Activated gamma-delta T cell (primary cell): ENCODE data around the gene TMEM252.

Experiments used
- DNase-seq: peaks from one replicate; lab custom pipeline; 2025; lab: John Stamatoyannopoulos, UW

Gene TMEM252

DNA sequence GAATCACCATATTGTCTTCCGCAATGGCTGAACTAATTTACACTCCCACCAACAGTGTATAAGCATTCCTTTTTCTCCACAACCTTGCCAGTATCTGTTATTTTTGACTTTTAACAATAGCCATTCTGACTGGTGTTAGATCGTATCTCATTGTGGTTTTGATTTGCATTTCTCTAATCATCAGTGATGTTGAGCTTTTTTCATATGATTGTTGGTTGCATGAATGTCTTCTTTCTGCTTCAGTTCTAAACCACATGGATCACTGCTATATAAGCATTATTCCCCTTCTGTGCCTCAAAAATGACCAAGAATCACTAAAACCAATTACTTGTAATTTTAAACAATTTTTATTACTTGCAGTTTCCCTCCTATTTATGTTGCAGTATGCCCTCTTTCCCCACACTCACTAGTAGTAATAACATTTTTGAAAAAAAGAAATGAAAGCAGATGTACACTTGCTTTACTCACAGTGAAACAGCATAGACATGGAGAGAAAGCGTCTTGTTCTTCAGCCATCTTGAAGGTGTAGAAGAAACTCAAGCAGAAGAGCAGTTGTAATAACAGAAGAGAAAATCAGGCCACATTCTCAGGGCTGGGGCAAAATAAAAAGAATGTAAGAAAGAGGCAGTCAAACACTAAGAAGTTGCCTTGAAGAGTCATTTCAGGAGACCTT, 4.5 kb upstream of the TMEM252 start:
- no peak for DNase-seq

DNA sequence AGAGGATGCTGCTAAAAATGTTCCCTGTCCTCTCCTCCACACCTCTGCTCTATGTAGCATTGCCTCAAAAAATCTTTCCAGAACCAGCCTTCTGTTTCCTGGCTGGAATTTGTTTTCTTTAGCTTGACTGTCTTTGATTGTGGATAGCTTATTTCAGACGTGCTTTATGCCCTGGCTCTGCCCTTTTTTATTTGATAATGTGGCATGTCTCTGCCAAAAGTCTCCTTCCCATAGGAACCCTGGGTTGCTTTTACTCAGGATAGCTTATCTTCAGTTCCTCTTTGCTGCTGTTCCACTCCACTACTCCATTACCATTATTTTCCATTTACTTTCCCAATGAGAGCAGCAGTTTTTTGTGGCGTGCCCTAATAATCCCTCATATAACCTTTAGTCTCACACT, 885 bp upstream of the TMEM252 start:
- DNase-seq: no peak

DNA sequence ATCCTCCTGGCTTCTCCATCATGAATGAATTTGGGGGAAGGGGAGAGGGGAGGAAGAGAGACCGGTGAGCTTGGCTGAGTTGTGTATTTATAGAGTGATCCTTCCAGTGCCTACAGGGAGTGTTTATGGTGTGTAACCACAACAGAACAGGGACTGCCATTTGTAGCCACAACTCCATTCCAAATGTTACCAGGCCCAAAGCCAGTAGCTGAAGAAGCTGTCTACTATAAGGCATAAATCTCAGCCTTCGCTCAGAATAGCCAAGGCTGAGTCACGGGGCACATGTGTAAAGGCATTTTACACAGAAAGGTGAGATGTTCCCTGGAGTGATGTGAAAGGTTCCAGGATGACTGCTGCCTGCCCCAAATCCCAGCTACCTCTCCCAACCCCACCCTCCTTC, 2.5 kb downstream of the TMEM252 start:
- no peak for DNase-seq

DNA sequence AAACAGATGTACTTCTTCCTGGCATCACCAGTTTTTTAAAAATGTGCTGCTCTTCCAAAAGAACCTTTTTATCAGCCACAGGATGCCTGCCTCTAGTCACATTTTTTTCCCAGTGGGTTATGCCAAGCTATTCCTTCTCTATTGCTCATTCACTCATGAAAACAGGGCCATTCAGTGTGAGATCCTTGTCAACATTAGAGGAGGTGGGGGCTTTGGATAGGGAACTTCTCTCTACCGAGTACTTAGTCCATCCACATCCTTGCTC, 3.1 kb downstream of the TMEM252 start:
- DNase-seq: no peak

DNA sequence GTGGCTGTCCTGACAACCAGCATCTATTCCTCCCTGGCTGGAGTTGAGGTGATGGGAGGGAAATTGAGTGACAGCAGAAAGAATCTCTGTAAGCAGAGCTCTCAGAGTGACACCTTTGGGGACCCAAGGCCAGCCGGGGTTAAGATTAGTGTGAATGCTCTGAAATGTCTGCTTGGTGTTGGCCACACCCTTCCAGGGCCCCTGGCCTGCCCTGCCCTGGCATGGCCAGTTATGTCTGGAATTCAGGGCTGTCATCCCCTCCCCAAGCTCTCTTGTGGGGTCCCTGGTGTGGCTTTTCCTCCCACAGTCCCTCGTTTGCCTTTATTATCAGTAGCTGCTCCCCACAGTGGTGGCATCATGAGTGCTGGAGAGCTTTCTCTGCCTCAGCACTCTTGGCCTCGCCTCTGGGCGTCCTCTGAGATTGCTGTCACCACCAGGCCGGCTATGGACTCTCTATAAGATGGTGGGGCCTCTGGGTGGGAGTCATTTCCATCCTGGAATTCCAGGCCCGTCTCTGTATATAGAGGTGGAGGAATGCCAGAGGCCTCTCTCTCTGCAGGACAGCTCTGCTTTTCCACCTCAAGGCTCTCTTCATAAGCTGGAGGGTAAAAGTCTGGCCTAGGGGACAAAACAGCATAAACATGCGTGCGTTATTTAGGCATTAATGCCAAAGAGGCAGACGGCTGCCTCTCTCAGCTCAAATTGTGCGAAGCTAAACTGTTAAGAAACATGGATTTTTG, 3.6 kb downstream of the TMEM252 start:
- no peak for DNase-seq

DNA sequence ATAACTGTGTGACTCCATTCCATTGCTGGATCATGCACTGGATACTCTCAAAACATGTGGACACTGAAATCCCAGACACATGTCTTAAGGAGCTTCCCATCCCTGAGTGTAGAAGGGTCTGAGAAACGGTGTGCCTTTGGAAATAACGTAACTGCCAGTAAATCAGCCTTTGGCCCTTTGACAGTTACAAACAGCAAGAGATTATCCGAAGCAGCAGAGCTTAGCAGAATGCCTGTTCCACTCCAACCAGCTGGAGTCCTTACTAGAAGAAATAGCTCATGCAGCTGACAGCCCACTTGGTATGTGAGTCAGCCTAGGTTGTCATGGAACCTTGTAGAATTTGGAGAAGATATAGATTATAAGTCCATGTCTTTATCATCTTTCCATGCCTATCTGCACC, 7.0 kb downstream of the TMEM252 start:
- no peak for DNase-seq

DNA sequence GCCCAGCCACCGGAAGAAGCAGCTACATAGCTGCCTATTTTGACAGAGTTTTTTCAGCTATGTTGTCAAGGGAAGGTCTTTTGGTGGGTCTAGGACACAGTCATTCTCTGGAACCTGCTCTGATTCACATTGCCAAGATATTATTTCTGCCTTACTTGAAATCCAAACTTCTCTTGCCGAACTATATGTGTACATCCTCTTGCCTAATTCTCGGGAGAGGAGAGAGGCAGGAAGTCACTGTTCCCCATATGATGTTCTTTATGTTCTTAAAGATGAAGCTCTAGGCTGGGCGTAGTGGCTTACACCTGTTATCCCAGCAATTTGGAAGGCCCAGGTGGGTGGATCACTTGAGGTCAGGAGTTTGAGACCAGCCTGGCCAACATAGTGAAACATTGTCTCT, 8.6 kb downstream of the TMEM252 start:
- DNase-seq: no peak

DNA sequence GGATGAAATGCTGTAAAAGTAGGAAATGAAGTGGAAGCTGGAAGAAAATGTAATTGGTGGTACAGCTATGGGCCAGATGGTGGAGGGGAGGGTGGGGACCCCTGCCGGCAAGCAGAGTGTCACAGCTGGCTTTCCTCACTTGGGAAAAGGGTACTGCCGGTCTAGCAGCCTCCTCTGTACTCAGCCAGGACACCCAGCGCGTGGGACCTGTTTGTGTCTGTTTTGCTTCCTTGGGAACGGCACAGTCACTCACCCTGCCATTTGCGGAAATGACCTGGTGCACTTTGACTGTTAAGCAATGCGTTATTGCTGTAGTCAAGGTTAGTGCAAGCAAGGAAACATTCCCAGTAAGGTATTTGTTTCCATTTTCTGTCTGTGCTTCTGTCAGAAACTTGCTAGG, 10.1 kb downstream of the TMEM252 start:
- no peak for DNase-seq

DNA sequence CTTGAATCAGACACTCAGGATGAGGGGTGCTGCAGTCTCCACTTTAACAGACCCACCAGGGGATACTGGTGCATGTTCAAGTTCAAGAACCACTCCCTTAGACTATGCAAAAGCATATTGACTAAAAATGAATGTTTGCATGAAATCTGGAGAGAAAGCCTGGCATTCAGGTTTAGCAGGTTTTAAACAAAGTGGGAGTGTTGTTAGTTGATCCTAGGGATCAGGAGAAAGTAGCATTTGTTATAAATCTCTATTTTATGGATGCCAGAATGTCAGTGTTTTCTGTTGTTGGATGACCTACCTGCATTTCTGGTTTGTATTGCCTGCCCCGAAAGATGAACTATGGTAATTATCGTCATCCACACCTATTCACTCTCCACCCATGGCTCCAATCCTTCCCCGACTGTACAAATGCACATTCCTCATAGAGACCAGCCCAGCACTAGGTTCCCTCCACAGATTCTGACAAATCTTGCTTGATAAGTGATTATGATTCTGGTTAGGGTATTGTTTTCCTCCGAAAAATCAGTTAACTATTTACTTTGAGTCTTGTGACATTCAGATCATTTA, 17.2 kb downstream of the TMEM252 start:
- DNase-seq: no peak

DNA sequence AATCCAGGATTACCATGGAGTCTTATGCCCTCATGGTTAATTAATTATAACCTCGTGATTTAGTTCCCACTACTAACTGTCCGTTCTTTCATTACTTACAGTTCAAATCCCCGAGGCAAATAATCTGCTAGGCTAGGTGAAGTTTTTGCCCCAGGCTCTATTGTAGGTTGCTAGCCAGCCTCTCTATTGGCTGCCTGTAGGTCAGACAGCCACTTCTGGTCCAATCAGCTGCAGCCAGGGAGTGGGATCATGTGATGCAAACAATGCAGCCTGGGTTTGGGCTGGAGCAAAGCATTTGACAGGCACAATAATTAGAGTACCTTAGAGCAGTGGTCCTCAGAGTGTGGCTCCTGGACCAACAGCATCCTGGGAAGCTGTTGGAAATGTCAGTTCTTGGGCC, 17.7 kb downstream of the TMEM252 start:
- DNase-seq: no peak

DNA sequence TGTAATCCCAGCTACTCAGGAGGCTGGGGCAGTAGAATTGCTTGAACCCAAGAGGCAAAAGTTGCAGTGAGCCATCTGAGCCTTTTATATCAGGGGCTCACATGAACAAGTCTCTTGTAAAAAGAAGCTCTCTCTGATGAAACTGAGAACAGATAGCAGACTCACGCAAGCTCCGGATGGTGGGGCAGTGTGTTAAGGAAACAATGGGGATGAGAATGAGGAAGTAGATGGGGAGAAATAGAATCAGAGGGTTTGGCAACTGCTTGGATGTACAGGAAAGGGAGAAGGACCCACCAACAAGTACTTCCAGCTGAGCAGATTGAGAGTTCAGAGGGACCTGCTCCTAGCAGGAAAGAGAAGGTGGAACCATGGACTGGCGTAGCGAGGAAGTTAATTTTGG, 18.6 kb downstream of the TMEM252 start:
- no peak for DNase-seq

DNA sequence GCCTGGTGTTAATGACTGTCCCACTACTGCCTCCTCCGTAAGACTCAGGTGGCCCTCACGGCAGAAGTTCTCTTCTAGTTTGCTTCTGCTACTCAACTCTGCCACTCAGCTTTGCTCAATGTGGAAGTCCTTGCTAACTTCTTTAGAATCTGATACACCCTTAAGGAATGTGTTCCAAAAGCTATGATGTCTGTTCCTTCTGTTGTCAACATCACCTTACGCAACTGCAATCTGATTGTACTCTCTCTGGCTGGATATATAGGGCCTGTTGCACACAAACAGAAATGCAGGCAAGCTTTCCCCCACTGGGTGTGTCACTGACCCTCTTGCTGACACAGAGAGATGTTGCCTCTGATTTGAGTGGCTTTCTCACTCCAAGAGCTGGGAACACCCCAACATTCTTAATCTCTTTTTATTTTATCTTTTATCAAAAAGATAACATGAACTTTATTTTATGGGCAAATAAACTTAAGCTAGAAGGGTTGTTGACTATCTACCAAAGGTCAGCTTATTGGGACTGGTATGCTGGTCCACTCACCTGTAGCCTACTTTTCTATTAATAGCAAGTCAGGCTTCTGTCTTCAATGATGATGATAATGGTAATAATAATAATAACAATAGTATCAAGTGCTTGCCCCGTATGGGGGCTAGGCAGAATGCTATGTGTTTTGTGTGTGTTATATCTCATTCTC, 25.2 kb downstream of the TMEM252 start:
- no peak for DNase-seq

DNA sequence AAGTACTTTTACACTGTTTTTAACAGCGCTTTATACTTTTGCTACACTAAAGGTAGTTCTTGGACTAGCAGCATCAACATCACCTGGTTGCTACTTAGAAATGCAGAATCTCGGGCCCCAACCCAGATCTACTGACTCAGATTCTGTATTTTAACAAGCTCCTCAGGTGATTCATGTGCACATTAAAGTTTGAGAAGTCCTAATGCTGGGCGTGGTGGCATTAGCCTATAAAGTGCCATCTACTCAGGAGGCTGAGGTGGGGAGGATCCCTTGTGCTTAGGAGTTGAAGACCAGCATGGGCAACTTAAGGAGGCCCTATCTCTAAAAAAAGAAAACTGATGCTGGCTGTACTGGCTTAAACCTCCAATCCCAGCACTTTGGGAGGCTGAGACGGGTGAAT, 26.7 kb downstream of the TMEM252 start:
- no peak for DNase-seq

DNA sequence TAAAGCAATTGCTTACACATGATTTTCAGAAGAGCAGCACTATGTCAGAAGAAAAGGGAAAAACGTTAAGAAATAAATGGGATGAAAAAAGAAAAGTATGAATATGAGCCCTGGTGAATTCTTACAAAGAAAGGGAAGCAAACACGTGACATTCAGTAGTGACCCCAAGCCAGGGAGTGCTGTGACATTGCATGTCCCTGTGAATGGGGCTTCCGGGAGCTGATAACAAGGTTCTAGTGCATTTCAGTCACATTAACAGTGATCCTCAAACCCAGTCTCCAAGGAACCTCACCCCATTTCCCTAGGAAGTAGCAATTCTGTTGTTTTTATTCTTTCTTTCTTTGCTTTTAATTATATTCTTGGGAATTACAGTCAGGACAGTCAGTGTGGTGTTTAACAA, 27.3 kb downstream of the TMEM252 start:
- no peak for DNase-seq

DNA sequence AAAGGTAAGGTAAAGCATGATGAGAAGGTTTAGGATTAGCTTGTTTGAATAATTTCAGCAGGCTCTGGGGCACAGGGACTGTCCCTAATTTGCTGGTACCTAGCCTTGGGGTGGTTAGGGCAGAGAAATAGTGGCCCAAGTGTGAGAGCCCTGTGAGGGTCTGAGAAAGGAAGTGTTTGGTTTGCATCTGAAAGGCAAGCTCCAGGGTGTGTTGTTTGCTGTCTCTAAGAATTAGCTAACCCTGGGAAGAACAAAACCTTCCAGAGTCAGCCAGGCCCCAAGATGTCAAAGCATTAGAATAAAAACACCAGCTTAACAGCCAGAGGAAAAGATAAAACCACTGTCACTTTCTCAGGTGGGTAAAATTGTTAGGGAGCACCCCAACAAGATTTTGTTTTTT, 31.0 kb downstream of the TMEM252 start:
- no peak for DNase-seq

DNA sequence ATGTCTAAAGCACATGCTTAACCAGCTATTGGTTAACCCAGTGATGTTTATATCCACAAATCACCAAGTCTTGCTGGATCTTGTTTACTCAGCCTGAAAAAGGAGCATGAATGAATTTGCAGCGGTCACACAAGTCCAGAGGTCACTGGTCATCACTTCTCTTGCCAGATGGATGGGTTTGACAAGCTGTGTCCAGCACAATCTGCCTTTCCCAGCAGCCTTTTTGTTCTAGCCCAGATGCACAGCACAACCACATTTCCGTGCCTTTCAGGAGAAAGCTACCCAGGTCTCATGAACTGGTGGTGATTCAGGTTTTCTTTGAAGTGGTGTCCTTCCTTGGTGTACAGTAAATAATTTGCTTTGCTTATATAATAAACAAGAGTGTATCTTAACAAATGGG, 32.1 kb downstream of the TMEM252 start:
- DNase-seq: no peak

DNA sequence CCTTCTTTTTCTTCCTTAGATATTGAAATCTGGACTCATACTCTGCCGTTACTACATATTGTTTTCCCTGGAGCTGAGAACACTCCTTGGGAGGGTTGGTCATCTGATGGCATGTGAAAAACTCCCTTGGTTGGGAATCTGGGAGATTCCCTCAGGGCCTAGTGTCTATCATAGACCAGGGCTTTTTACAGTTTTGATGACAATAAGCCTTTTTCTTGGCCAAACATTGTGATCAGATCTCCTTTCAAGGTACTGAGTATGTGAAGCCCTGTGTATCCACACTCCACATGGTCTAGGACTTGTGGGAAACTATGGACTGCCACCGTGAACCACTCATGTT, 32.9 kb downstream of the TMEM252 start:
- DNase-seq: no peak

DNA sequence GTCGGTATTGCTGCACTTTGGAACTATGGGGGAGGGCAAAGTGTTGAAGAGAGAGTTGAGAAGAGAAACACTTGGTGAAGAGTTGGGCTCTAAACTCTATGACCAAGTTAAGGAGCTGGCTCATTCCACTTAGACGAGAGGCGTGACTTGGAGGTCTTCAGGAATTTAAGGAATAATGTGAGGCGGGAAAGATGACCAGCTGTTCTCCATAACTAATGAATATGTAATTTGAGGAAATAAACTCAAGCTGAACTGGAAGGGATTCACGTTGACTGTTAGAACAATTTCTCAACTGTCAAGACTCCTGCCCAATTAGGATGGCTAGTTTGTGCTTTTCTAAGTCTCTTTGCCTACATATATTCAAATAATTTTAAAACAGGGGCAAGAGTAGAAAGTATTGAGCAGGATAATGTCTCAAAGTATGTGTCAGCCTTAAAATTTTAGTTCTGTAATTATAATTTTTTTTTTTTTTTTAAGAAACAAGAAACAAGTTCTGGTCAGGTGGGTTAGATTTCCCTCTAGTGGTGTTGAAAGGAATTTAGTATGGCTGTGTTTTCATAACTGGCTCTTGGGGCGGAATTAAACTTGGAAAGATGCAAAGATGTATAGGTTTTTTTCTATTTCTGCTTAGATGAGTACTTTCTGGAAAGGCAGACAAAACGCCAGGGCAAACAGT, 33.4 kb downstream of the TMEM252 start:
- no peak for DNase-seq

DNA sequence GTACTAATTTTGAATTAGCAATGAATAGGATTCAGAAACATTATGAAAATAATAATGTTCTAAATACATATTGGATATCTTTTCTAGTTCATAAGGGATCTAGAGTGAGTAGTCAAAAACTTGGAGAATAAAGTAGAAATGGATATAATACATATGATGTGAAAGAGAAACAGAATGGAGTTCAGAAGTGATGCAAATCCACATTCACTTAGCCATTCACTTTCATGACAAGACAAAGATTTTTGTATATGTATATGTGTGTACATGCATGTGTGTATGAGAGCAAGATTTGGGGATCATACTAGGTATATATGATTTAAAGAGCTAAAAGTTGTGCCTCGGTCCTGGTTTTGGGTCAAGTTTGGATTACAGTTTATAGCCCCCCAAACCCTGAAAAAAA, 34.1 kb downstream of the TMEM252 start:
- DNase-seq: no peak

DNA sequence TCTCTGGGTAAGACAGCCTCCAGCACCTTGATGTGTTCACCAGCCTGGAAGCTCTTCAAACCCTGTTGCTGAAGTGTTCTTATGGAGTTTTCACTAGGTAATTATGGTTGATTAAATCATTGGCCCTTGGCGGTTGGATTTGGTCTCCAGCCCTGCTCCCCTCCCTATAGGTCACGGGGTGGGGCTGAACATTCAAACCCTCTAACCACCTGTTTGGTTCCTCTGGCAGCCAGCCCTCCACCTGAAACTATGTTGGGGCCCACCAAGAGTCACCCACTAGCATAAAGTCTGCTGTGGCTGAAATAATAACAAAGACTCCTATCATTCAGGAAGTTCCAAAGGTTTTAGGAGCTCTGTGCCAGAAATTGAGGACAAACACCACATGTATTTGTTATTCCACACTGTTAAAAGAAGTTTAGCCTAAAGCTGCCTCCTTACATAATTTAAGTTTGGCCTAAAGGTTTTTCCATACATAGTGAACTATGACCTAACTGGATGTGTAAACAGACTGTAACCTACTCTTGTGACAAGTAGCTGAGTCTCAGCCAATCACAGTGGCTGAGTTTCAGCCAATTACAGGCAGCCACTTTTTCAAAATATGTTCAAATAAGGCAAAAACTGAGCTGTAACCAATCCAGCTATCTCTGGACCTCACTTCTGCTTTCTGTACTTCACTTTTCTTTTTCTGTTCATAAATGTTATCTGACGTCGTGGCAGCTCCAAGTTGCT, 34.8 kb downstream of the TMEM252 start:
- no peak for DNase-seq

DNA sequence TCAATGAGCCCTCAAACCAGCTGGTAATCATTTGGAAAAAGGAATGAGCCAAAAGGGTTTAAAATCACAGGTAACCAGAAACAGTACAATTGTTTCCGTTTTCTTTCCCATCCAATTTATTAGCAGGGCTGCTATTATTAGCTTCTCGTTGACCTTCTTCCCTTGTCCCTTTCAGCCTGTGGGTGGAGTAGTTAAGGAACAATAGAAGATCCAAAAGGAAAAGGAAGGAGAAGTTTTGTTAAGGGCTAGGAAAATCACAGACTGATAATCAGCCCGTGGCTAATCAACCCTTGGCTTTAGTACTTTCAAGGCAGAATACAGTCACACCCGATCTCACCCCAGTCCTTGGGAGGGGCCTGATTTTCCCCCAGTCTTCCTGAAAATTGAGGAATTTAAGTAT, 38.4 kb downstream of the TMEM252 start:
- no peak for DNase-seq
